WERI-Rb-1 (cell line): ENCODE results near the gene SVIL.

Experiments
- DNase-seq: peaks from one replicate; pipeline ENCODE4 v3.0.0-alpha.2; 2020
- H3K27ac ChIP-seq: fragments of 250-450 bp; sonication (Bioruptor Pico); 2 replicates; pipeline ENCODE4 v1.5.1; 2020; ENCODE audit warnings: mild to moderate bottlenecking, moderate library complexity
- H3K27me3 ChIP-seq: fragments of 250-450 bp; sonication (Bioruptor Pico); 2 replicates; pipeline ENCODE4 v1.5.1; 2021; ENCODE audit warnings: mild to moderate bottlenecking, low read depth, moderate library complexity; ENCODE audit not compliant: insufficient read depth, severe bottlenecking
- H3K36me3 ChIP-seq: fragments of 250-450 bp; sonication (Bioruptor Pico); 2 replicates; pipeline ENCODE4 v1.5.1; 2020; ENCODE audit warnings: mild to moderate bottlenecking, moderate library complexity
- H3K4me3 ChIP-seq: 2 replicates; pipeline ENCODE4 v1.5.1; 2011; ENCODE audit warnings: low read depth, mild to moderate bottlenecking, control low read depth, low read length
- H3K9me3 ChIP-seq: fragments of 250-450 bp; sonication (Bioruptor Pico); 2 replicates; pipeline ENCODE4 v1.5.1; 2021; ENCODE audit warnings: mild to moderate bottlenecking, moderate library complexity; ENCODE audit not compliant: severe bottlenecking
- TF ChIP-seq, protein P1 (sequence below): IDR thresholded peaks from 2 replicates; pipeline ENCODE4 v1.5.1; 2011; ENCODE audit warnings: low read depth, mild to moderate bottlenecking, control low read depth, inconsistent platforms, low read length

SVIL gene

DNA sequence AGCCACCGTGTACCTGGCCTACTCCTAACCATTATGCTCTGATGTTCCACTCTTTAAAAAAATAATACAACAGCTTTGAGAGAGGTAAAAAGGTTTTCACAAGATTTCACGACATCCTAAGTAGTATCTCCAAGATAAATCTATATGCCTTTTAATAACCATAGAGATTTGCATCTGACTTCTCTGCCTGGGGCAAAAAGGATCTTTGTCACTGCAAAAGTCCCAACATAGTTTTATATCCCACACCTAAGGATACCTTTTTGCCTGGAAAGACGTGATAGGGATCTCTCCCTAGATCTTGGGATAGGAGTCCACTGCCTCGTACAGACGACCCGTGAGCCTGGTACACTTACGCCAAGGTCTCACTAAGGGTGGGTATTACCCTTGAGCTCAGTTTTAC is 31.4 kb upstream of the SVIL start:
- Histone ChIP-seq H3K36me3 (no peaks in the 10 kb centered on the region), H3K27ac (no peak overlapping the region), H3K27me3 (no peaks in the 10 kb centered on the region), H3K9me3 (no peaks in the 10 kb centered on the region), H3K4me3 (no peak overlapping the region)
- no peak for DNase-seq
- TF ChIP-seq, protein P1, sequence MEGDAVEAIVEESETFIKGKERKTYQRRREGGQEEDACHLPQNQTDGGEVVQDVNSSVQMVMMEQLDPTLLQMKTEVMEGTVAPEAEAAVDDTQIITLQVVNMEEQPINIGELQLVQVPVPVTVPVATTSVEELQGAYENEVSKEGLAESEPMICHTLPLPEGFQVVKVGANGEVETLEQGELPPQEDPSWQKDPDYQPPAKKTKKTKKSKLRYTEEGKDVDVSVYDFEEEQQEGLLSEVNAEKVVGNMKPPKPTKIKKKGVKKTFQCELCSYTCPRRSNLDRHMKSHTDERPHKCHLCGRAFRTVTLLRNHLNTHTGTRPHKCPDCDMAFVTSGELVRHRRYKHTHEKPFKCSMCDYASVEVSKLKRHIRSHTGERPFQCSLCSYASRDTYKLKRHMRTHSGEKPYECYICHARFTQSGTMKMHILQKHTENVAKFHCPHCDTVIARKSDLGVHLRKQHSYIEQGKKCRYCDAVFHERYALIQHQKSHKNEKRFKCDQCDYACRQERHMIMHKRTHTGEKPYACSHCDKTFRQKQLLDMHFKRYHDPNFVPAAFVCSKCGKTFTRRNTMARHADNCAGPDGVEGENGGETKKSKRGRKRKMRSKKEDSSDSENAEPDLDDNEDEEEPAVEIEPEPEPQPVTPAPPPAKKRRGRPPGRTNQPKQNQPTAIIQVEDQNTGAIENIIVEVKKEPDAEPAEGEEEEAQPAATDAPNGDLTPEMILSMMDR, result no peak

GRCh38 chr10:29663718-29664117 is 28.9 kb upstream of the SVIL start:
- Histone ChIP-seq H3K4me3 (no peak overlapping the region), H3K27ac (no peak overlapping the region), H3K9me3 (no peaks in the 10 kb centered on the region), H3K36me3 (no peaks in the 10 kb centered on the region), H3K27me3 (no peaks in the 10 kb centered on the region)
- no peak for DNase-seq
- TF ChIP-seq, protein P1, result no peak

DNA sequence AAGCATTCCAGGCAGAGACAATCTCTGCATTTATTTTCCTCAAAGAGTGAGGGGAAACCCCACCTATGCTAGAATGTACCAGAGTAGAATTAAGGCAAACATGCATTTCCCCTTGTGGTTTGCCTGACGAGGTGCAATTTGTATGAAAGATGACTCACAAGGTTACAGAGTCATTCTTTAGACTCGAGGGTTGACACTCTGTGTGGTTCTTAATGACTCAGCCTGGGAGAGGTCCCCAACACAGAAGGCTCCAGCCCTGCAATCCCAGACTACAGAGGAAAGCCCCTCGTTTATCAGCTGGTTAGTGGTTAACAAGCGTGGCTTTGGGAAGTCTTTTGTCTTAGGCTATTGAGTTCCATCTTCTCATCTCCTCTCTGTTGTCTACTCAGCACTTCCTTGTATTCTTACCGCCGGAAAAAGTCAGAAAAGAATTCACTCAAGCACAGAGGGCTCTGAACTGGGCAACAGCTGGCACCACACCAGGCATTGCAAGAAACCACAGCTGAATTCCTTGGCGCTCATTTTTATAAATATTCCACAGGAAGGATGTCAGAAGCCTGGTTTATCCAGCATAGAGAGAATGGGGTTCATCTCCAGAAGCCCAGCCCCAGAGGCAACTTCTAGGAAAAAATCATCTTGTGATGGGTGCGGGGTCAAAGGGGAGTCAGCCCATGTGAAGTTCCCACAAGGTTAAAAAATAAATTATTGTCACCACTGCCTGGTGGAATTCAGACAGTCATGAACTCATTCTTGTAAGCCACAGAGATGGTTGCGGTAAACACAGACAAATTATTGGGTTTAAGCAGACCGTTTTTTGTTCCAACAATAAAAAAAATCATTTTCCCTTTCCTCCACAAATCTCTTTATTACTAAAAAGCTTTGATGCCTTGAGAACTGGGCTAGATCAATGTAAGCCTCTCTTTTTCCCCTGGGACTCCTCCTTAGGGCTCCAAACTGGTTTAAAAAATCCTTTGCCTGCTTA is 24.5 kb upstream of the SVIL start:
- H3K27ac ChIP-seq, result no peak overlapping the region
- no peaks in the 10 kb centered on the region for H3K36me3 ChIP-seq
- DNase-seq, result no peak
- H3K27me3 ChIP-seq, result no peaks in the 10 kb centered on the region
- TF ChIP-seq, protein P1, result no peak
- no peak overlapping the region for H3K4me3 ChIP-seq
- H3K9me3 ChIP-seq, result no peaks in the 10 kb centered on the region

DNA sequence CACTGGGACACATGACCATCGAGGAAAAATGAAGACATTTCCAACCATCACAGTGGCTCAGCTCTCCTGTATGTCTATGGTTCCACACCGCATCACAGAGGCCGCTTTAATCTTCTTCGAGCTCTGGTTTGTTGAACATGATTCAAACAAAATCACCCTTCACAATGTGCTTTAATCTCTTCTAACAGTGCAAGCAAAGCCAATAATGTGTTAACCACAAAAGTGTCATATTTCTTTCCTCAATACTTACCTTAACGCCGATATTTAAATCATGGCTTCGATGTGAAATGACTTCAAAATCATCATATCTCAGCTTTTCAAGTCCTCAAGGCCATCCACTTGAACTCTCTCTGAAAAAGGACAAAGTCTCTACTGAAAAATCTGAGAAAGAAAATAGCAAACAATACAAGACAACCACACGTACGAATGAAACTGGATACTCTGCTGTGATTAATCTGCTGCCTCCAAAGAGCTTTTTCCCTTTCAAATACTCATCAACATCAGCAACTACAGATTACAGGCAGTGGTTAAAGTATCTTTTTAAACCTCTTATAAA is 23.0 kb upstream of the SVIL start:
- Histone ChIP-seq H3K9me3 (no peaks in the 10 kb centered on the region), H3K27ac (no peak overlapping the region), H3K36me3 (no peaks in the 10 kb centered on the region), H3K27me3 (no peaks in the 10 kb centered on the region), H3K4me3 (no peak overlapping the region)
- DNase-seq, result no peak
- TF ChIP-seq, protein P1, result no peak

DNA sequence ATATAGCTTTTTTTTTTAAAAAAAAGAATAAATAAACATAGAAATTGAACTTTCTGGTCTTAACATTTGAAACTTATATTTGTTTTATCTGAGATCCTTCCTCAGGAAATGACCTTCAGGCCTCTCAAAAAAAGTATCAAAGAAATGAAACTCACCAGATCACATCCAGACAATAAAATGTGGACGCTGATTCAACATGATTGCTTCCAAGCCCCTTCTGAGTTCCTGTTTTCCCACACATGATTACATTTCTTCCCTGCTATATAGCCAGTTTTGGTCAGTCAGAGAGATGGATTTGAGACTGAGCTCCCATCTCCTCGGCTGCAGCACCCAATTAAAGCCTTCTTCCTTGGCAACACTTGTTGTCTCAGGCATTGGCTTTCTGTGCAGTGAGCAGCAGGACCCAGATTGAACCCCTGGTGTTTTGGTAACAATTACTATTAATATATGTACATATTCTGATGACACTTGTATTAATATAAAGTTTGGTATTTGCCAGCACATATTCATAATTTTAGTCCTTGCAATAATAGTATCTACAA is 21.8 kb upstream of the SVIL start:
- TF ChIP-seq, protein P1, result no peak

More for the DNA sequence above, 21.8 kb upstream of the SVIL start:
- no peak for DNase-seq
- Histone ChIP-seq H3K27me3 (no peaks in the 10 kb centered on the region), H3K36me3 (no peaks in the 10 kb centered on the region), H3K9me3 (no peaks in the 10 kb centered on the region), H3K27ac (no peak overlapping the region), H3K4me3 (no peak overlapping the region)
